Skeletal muscle cell (primary cell): ENCODE data around the gene RNF207.
A peak's percentile ranks its signal among the peaks of the same experiment; 100 is the strongest.

Experiments used
- DNase-seq: peaks from one replicate; pipeline ENCODE4 v3.0.0-alpha.2; 2010; ENCODE audit warnings: low read depth
- H3K4me3 ChIP-seq: 2 replicates; pipeline ENCODE4 v1.5.1; 2011; ENCODE audit warnings: low read depth, mild to moderate bottlenecking, control low read depth, low read length, moderate library complexity

The RNF207 gene

DNA sequence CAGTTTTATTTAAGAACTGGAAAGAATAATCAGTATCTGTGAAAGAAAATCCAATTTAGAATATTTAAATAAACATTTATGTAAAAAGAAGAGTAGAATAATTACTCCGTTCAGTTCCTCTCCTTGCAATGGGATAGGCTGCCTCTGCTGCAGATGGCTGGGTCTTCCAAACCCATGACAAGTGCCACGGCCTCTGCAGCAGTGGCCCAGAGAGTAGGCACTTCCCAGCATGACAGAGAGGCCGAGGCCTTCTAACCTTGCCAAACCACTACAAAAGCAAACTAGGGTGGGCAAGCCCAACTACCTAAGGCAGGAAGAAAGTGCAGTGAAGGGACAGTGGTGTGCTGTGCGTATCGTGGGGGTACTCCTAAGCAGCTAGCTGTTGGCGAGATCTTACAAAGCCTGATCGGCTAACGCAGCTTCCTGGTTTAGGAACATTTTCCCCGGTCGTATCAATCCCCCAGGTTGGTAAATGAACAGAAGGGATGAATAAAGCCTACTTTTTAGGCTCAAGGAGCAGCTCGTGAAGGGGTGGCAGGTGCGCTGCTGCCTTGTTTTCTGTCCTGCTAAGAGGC lies 15.4 kb downstream of the RNF207 start:
- DNase-seq = no peak
- no peak overlapping the region for H3K4me3 ChIP-seq

DNA sequence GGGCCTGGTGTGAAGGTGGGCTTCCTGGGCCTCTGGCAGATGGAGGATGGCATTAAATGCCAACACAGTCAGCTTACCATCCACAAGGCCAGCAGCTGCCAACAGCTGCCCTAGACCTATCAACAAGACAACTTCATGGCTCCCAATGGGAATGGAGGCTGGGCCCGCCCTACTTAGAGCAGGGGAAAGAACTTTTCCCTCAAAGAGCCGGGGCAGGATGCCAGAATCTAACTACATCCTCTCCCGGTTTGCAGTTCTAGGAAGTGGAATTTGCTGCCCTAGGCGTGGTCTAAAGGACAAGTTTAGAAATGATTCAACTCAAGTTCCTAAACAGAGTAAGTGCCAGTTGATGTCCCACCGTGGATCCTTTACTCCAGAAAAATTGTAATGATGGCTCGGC lies 16.7 kb downstream of the RNF207 start:
- DNase-seq = no peak
- H3K4me3 ChIP-seq = no peak overlapping the region

- DNase-seq = no peak
These were observed 17.7 kb downstream of the RNF207 start for GRCh38 chr1:6223617-6224016.

GRCh38 chr1:6224718-6225117 lies 18.8 kb downstream of the RNF207 start:
- H3K4me3 ChIP-seq = no peak overlapping the region
- DNase-seq = no peak

More at GRCh38 chr1:6223617-6224016, 17.7 kb downstream of the RNF207 start:
- H3K4me3 ChIP-seq = no peak overlapping the region

DNA sequence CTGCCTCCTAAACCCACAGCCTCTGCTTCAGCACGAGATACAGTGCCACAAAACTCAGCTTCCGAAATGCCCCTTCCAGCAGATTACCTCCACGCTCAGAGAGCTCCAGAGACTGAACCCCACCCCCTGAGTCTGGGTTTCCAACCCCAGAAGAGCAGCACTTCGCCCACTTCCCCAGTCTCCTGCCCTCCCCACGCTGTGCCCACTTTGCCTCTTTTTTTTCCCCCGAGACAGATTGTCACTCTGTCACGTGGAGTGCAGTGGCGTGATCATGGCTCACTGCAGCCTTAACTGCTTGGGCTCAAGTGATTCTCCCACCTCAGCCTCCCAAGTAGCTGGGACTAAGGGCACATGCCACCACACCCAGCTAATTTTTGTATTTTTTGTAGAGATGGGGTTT lies 19.7 kb downstream of the RNF207 start:
- H3K4me3 ChIP-seq = no peak overlapping the region
- DNase-seq = no peak

DNA sequence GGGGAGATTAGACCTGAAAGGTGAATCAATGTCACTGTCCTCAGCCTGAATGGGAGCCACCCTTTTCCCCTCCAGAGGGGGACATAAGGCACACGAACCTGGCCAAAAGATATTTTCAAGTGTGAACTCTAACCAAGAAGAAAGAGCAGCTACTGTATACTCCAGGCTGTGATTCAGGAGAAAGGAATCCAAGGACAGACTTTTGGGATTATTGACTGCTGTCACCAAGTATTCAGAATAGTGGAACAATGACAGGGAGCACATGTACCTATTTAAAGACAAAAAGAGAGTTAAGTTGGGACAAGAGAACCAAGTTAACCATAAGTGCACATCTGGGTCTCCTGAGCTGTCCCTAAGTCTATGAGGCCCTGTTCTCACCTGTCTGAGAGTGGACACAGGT lies 27.5 kb downstream of the RNF207 start:
- DNase-seq = no peak
- H3K4me3 ChIP-seq = no peak overlapping the region

GRCh38 chr1:6234502-6235295 lies 28.8 kb downstream of the RNF207 start:
- DNase-seq = no peak
- H3K4me3 ChIP-seq = peak overlapping the region; percentile 78

DNA sequence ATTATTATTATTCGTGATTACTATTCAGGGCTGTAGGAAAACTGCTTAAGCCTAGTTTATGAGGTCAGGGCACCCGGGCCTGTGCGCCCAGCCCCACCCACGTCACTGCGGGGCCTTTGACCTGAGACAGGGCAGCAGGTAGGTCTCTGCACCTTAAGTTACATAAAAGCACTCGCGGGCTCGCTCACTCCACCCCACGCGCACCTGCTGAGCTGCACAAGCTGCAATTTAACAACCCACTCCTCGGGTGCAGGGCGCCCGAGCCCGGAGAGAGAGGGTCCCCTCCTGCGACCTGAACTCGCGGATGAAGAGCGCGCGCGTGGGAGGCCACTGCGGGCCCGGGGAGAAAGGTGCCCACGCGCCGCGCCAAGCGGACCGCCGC lies 29.4 kb downstream of the RNF207 start:
- DNase-seq = no peak
- H3K4me3 ChIP-seq = peak overlapping the region; percentile 78

DNA sequence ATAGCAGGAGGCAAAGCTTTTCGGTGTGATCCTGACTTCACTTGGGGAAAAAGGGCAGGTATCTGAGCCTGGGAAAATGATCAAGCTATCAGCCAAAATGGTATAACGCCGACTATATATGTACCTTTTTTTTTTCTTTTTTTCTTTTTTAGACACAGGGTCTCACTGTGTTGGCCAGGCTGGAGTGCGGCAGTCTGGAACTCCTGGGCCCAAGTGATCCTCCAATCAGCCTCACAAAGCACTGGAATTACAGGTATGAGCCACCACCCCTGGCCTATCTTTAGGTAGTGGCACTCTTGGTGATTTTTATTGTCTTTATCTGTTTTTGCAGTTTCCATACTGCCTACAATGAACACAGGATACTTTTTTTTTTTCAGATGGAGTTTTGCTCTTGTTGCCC lies 31.2 kb downstream of the RNF207 start:
- no peak for DNase-seq
- H3K4me3 ChIP-seq = no peak overlapping the region

GRCh38 chr1:6239213-6239752 lies 33.4 kb downstream of the RNF207 start:
- H3K4me3 ChIP-seq = no peak overlapping the region
- DNase-seq = no peak

DNA sequence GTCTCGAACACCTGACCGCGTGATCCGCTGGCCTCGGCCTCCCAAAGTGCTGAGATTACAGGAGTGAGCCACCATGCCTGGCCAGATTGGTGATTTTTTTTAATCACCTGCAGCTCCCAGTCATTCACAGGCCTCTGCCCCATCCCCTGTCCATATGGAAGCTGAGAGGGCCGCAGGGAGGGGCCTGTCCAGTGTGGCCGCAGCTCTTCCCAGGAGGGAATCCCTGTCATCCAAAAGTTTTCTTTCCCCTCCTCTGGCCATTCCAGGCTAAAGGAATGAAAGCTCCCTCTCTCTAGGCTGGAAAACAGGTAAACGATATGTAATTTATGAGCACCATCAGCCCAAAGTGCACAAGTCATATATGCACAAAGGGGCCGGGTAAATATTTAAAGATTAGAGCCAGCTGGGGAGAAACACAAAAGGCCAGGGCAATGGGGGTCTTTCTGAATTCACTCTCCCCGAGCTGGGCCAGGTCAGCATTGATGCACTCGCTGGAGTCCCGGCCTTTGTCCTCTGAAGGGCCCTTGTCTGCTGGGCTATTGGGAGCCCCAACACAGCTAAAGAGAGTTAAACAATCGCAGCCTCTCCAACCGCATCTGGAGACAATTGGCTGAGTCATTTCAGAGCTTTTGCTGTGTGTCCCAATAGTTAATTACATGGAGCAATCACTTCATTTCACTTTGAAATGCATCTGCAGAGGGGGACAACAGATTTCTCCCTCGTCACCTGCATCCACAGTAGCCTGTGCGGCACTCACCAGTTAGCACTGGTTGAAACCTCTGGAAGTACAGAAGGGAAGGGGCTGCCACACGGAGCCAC lies 34.2 kb downstream of the RNF207 start:
- H3K4me3 ChIP-seq = no peak overlapping the region
- no peak for DNase-seq

GRCh38 chr1:6241107-6241886 lies 35.4 kb downstream of the RNF207 start:
- H3K4me3 ChIP-seq = peak overlapping the region; percentile 28
- no peak for DNase-seq

- no peak for DNase-seq
- H3K4me3 ChIP-seq = peak overlapping the region; percentile 28
These were observed 36.2 kb downstream of the RNF207 start for GRCh38 chr1:6241887-6242740.

GRCh38 chr1:6243053-6243834 lies 37.3 kb downstream of the RNF207 start:
- DNase-seq = no peak
- H3K4me3 ChIP-seq = no peak overlapping the region

DNA sequence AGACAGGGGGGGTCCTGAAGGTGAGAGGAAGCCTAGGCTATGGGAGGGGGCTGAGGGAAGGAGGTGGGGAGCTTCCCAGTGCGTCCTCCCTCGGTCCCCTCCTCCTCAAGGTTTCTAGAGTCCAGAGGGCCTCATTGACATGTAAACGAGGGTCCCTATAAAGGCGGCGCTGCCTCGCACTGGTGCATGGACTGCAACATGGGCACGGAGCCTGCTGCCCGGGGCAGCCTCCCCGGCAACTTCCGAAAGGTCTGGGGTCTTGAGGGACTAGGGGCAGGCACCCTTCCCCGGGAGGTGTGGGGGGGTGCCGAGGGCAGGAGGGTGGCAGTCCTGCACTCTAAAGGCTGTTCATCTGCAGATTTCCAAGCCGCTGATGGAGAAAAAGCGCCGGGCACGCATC lies 38.1 kb downstream of the RNF207 start, which contains the start of gene HES3:
TSS of gene HES3 (plus strand) at position 187 of the 400 bp plus-strand sequence. CDS start at position 374, 187 bp downstream.
- DNase-seq = no peak
- no peak within 1 kb of the TSS for H3K4me3 ChIP-seq

GRCh38 chr1:6244401-6245049 lies 38.6 kb downstream of the RNF207 start:
- H3K4me3 ChIP-seq = no peak overlapping the region
- DNase-seq = no peak
